CD8-positive, alpha-beta memory T cell (primary cell): ENCODE data around the gene CARS1. TPM values are rescaled to one million over a fixed set of nuclear protein-coding genes. Genes with fewer than 3 reads are reported as not detected.

Experiments used
- CTCF ChIA-PET: fragments of 350-600 bp; sonication (Branson Sonifier 250); formaldehyde crosslinking; loops from one replicate; lab custom pipeline; 2021; ENCODE audit warnings: antibody characterized with exemption; lab: Charles Lee
- POLR2A ChIA-PET: fragments of 350-600 bp; sonication (Branson Sonifier 250); formaldehyde crosslinking; loops from one replicate; lab custom pipeline; 2021; ENCODE audit warnings: antibody characterized with exemption; lab: Charles Lee
- DNase-seq, 5 donors: peaks; one replicate each; pipeline versions ENCODE4 v3.0.0 to v3.0.0-alpha.2; 2020 to 2022; ENCODE audit warnings: mixed read lengths in 1 of 5
- H3K27ac ChIP-seq: one replicate; pipeline ENCODE4 v1.7.0; 2013; ENCODE audit warnings: low read depth, mild to moderate bottlenecking, low read length, moderate library complexity
- H3K27me3 ChIP-seq: 2 replicates; pipeline ENCODE4 v1.7.0; 2013; ENCODE audit warnings: low read length, mild to moderate bottlenecking; ENCODE audit not compliant: insufficient read depth, poor library complexity, severe bottlenecking
- H3K36me3 ChIP-seq: 2 replicates; pipeline ENCODE4 v1.7.0; 2013; ENCODE audit warnings: mild to moderate bottlenecking, low read length, moderate library complexity; ENCODE audit not compliant: insufficient read depth
- H3K4me1 ChIP-seq: 2 replicates; pipeline ENCODE4 v1.7.0; 2013; ENCODE audit warnings: mild to moderate bottlenecking, low read length, moderate library complexity; ENCODE audit not compliant: insufficient read depth
- H3K4me3 ChIP-seq: 2 replicates; pipeline ENCODE4 v1.7.0; 2013; ENCODE audit warnings: mild to moderate bottlenecking, low read length
- H3K9me3 ChIP-seq: 2 replicates; pipeline ENCODE4 v1.7.0; 2013; ENCODE audit warnings: mild to moderate bottlenecking, low read length
- H3K27ac Mint-ChIP-seq, 8 donors: one replicate each; pipeline ENCODE4 v1.8.0; 2020 to 2021; ENCODE audit warnings: mixed read lengths in 8 of 8, mild to moderate bottlenecking in 6 of 8, inconsistent platforms in 3 of 8, moderate library complexity in 3 of 8
- H3K27me3 Mint-ChIP-seq, 2 donors: one replicate each; pipeline ENCODE4 v1.8.0; 2020 to 2021; ENCODE audit warnings: mixed read lengths in 2 of 2, mild to moderate bottlenecking in 1 of 2, moderate library complexity in 1 of 2
- H3K36me3 Mint-ChIP-seq, 3 donors: one replicate each; pipeline ENCODE4 v1.8.0; 2020 to 2021; ENCODE audit warnings: mixed read lengths in 3 of 3, inconsistent platforms in 1 of 3, mild to moderate bottlenecking in 1 of 3
- H3K4me1 Mint-ChIP-seq, 3 donors: one replicate each; pipeline ENCODE4 v1.8.0; 2020 to 2021; ENCODE audit warnings: mixed read lengths in 3 of 3, inconsistent platforms in 1 of 3, mild to moderate bottlenecking in 1 of 3
- H3K4me3 Mint-ChIP-seq, 7 donors: one replicate each; pipeline ENCODE4 v1.8.0; 2020 to 2021; ENCODE audit warnings: mixed read lengths in 7 of 7, mild to moderate bottlenecking in 6 of 7, moderate library complexity in 4 of 7, inconsistent platforms in 2 of 7
- H3K9me3 Mint-ChIP-seq, 5 donors: one replicate each; pipeline ENCODE4 v1.8.0; 2020 to 2022; ENCODE audit warnings: mixed read lengths in 5 of 5, mild to moderate bottlenecking in 3 of 5, moderate library complexity in 2 of 5, inconsistent platforms in 1 of 5
- polyA plus RNA-seq: library from polyadenylated mRNA; unstranded; fragments of 300-500 nt; fragmentation: Illumina TruSeq; gene quantifications from one replicate; pipeline ENCODE4 v1.2.3, GENCODE V29; 2021
- total RNA-seq, 2 experiments: library from RNA; stranded (reverse); gene quantifications; one replicate each; pipeline ENCODE4 v1.2.3, GENCODE V29; 2021

Gene CARS1
- total and polyA plus RNA-seq, 3 experiments from 2014 or later: 43.4 to 83.3 (median 81.2) TPM

GRCh38 chr11:2995031-2995561, 62.1 kb downstream of the CARS1 start:
- Mint-ChIP-seq H3K27ac (peak overlapping the region in 1 of 8 donors; percentile 11), H3K4me3 (peak overlapping the region in 1 of 7 donors; percentile 71), H3K9me3 (peaks cover 0 to 3% (median 0%) of the 10 kb centered on the region in 5 donors), H3K27me3 (peaks cover 0 to 3% of the 10 kb centered on the region in 2 donors), H3K36me3 (peaks cover 0 to 30% (median 0%) of the 10 kb centered on the region in 3 donors), H3K4me1 (peaks cover 6 to 10% (median 9%) of the 10 kb centered on the region in 3 donors)
- CTCF ChIA-PET: interaction anchor here (1.0 to 1.3 kb wide), 2 partner anchors 8 to 12 kb away, joined by 3 to 4 read pairs; no protein-coding TSS in a partner anchor
- Histone ChIP-seq H3K4me3 (no peak overlapping the region), H3K27me3 (no peaks in the 10 kb centered on the region), H3K4me1 (peaks cover 7% of the 10 kb centered on the region), H3K27ac (no peak overlapping the region), H3K9me3 (no peaks in the 10 kb centered on the region), H3K36me3 (no peaks in the 10 kb centered on the region)
- POLR2A ChIA-PET: interaction anchor here (0.6 to 0.7 kb wide), 2 partner anchors 20 to 117 kb away, joined by 3 to 4 read pairs; no protein-coding TSS in a partner anchor
- no peak for DNase-seq

GRCh38 chr11:2994336-2994730, 62.9 kb downstream of the CARS1 start:
- Mint-ChIP-seq H3K9me3 (peaks cover 0 to 3% (median 0%) of the 10 kb centered on the region in 5 donors), H3K4me1 (peaks cover 14 to 18% (median 16%) of the 10 kb centered on the region in 3 donors), H3K27me3 (peaks cover 0 to 3% of the 10 kb centered on the region in 2 donors), H3K36me3 (peaks cover 0 to 28% (median 0%) of the 10 kb centered on the region in 3 donors), H3K4me3 (peak overlapping the region in 6 of 7 donors; percentile 52 to 73 (median 62)), H3K27ac (peak overlapping the region in 2 of 8 donors; percentile 11 to 53)
- no peaks in the 10 kb centered on the region for H3K9me3 ChIP-seq
- no peaks in the 10 kb centered on the region for H3K36me3 ChIP-seq
- no peak overlapping the region for H3K4me3 ChIP-seq
- peaks cover 8% of the 10 kb centered on the region for H3K4me1 ChIP-seq
- ChIA-PET CTCF (interaction anchor here (1.3 kb wide), 1 partner anchor 9 kb away, joined by 3 read pairs; no protein-coding TSS in a partner anchor), POLR2A (no interaction called here)
- DNase-seq: no peak
- H3K27ac ChIP-seq: no peak overlapping the region
- H3K27me3 ChIP-seq: no peaks in the 10 kb centered on the region

- peaks cover 0 to 3% (median 0%) of the 10 kb centered on the region in 5 donors for H3K9me3 Mint-ChIP-seq
- H3K36me3 Mint-ChIP-seq: peaks cover 0 to 34% (median 0%) of the 10 kb centered on the region in 3 donors
- peaks cover 15% of the 10 kb centered on the region for H3K4me1 ChIP-seq
- H3K4me3 Mint-ChIP-seq: peak overlapping the region; percentile 98 to 100 (median 99)
- no peaks in the 10 kb centered on the region for H3K9me3 ChIP-seq
- H3K36me3 ChIP-seq: no peaks in the 10 kb centered on the region
- ChIA-PET POLR2A (no interaction called here), CTCF (interaction anchor here (5.5 kb wide), 1 partner anchor 21 kb away, joined by 43 read pairs; no protein-coding TSS in a partner anchor)
- peaks cover 27 to 31% (median 28%) of the 10 kb centered on the region in 3 donors for H3K4me1 Mint-ChIP-seq
- H3K27ac ChIP-seq: peak overlapping the region; percentile 53
- DNase-seq: no peak
- no peaks in the 10 kb centered on the region for H3K27me3 ChIP-seq
- H3K27me3 Mint-ChIP-seq: peaks cover 0 to 3% of the 10 kb centered on the region in 2 donors
- peak overlapping the region; percentile 80 for H3K4me3 ChIP-seq
- peak overlapping the region; percentile 61 to 100 (median 90) for H3K27ac Mint-ChIP-seq
Measured at GRCh38 chr11:2992997-2993325, 64.3 kb downstream of the CARS1 start.

- H3K4me3 Mint-ChIP-seq: peak within 1 kb of the TSS; percentile 99 to 100 (median 99)
- H3K9me3 Mint-ChIP-seq: peaks cover 0 to 3% (median 0%) of the 10 kb centered on the region in 5 donors
- peaks cover 20% of the 10 kb centered on the region for H3K4me1 ChIP-seq
- H3K27me3 ChIP-seq: no peaks in the 10 kb centered on the region
- H3K4me1 Mint-ChIP-seq: peaks cover 31 to 36% (median 32%) of the 10 kb centered on the region in 3 donors
- peak within 1 kb of the TSS; percentile 86 for H3K27ac ChIP-seq
- peak within 1 kb of the TSS; percentile 97 to 100 (median 98) for H3K27ac Mint-ChIP-seq
- no peaks in the 10 kb centered on the region for H3K36me3 ChIP-seq
- H3K36me3 Mint-ChIP-seq: peaks cover 0 to 38% (median 3%) of the 10 kb centered on the region in 3 donors
- H3K27me3 Mint-ChIP-seq: peaks cover 0 to 3% of the 10 kb centered on the region in 2 donors
- POLR2A ChIA-PET: interaction anchor here (0.5 to 4.8 kb wide), 11 partner anchors 11 to 366 kb away, joined by 3 to 54 read pairs (median 3); a partner anchor contains a TSS
- peak; percentile 94 to 98 (median 95) for DNase-seq
- H3K4me3 ChIP-seq: peak within 1 kb of the TSS; percentile 85
- CTCF ChIA-PET: interaction anchor here (0.6 to 5.5 kb wide), 5 partner anchors 9 to 62 kb away, joined by 3 to 43 read pairs (median 3); no protein-coding TSS in a partner anchor
- no peaks in the 10 kb centered on the region for H3K9me3 ChIP-seq
Measured at GRCh38 chr11:2992234-2992996, 64.8 kb downstream of the CARS1 start, which contains the start of gene NAP1L4. Gene NAP1L4, minus strand, starts transcription at chr11:2992329. Its CDS starts 13,109 bp downstream, at chr11:2979220.

GRCh38 chr11:2991452-2992233, 65.6 kb downstream of the CARS1 start:
- peaks cover 0 to 42% (median 3%) of the 10 kb centered on the region in 3 donors for H3K36me3 Mint-ChIP-seq
- peaks cover 28% of the 10 kb centered on the region for H3K4me1 ChIP-seq

GRCh38 chr11:2990617-2991451, 66.4 kb downstream of the CARS1 start:
- DNase-seq: peak in 1 of 5 donors; percentile 23
- peak overlapping the region; percentile 85 for H3K4me3 ChIP-seq
- Mint-ChIP-seq H3K9me3 (peaks cover 0 to 3% (median 0%) of the 10 kb centered on the region in 5 donors), H3K27me3 (peaks cover 0 to 3% of the 10 kb centered on the region in 2 donors), H3K36me3 (peaks cover 0 to 43% (median 3%) of the 10 kb centered on the region in 3 donors), H3K4me3 (peak overlapping the region; percentile 92 to 100 (median 99)), H3K4me1 (peaks cover 35 to 47% (median 44%) of the 10 kb centered on the region in 3 donors), H3K27ac (peak overlapping the region; percentile 96 to 99 (median 98))
- no peaks in the 10 kb centered on the region for H3K36me3 ChIP-seq
- H3K4me1 ChIP-seq: peaks cover 36% of the 10 kb centered on the region
- H3K9me3 ChIP-seq: no peaks in the 10 kb centered on the region
- CTCF ChIA-PET: interaction anchor here (0.7 to 5.5 kb wide), 5 partner anchors 15 to 460 kb away, joined by 3 to 43 read pairs (median 5); no protein-coding TSS in a partner anchor
- POLR2A ChIA-PET: interaction anchor here (1.3 to 4.8 kb wide), 3 partner anchors 16 to 24 kb away, joined by 7 to 54 read pairs (median 13); no protein-coding TSS in a partner anchor
- no peaks in the 10 kb centered on the region for H3K27me3 ChIP-seq
- H3K27ac ChIP-seq: peak overlapping the region; percentile 86

More at GRCh38 chr11:2991452-2992233, 65.6 kb downstream of the CARS1 start:
- no peak for DNase-seq
- CTCF ChIA-PET: interaction anchor here (1.0 to 5.5 kb wide), 5 partner anchors 9 to 460 kb away, joined by 3 to 43 read pairs (median 3); no protein-coding TSS in a partner anchor
- H3K4me3 ChIP-seq: peak overlapping the region; percentile 85
- peak overlapping the region; percentile 86 for H3K27ac ChIP-seq
- peak overlapping the region; percentile 97 to 100 (median 98) for H3K27ac Mint-ChIP-seq
- H3K27me3 ChIP-seq: no peaks in the 10 kb centered on the region
- peaks cover 0 to 3% (median 0%) of the 10 kb centered on the region in 5 donors for H3K9me3 Mint-ChIP-seq
- H3K9me3 ChIP-seq: no peaks in the 10 kb centered on the region
- H3K36me3 ChIP-seq: no peaks in the 10 kb centered on the region
- peaks cover 0 to 3% of the 10 kb centered on the region in 2 donors for H3K27me3 Mint-ChIP-seq
- POLR2A ChIA-PET: interaction anchor here (0.5 to 4.8 kb wide), 9 partner anchors 11 to 366 kb away, joined by 3 to 54 read pairs (median 3); a partner anchor contains a TSS
- peaks cover 35 to 42% (median 39%) of the 10 kb centered on the region in 3 donors for H3K4me1 Mint-ChIP-seq
- peak overlapping the region; percentile 99 to 100 (median 99) for H3K4me3 Mint-ChIP-seq
